RWPE1 (cell line): ENCODE results near the gene GOLGA2.

Experiments
- CTCF ChIA-PET: fragments of 350-600 bp; sonication (Branson Sonifier 250); formaldehyde crosslinking; extraction: SDS; loops from one replicate; lab custom pipeline; 2021; lab: Yijun Ruan, JAX
- POLR2A ChIA-PET: fragments of 400-600 bp; formaldehyde crosslinking; extraction: SDS; loops from one replicate; lab custom pipeline; 2020; ENCODE audit warnings: antibody characterized with exemption; ENCODE audit not compliant: low non-redundant PET; lab: Yijun Ruan, JAX
- DNase-seq: peaks from one replicate; pipeline ENCODE4 v3.0.0; 2012; ENCODE audit warnings: low spot score
- H3K27ac ChIP-seq: fragments of 450-650 bp; 2 replicates; pipeline ENCODE4 v1.5.1; 2017
- TF ChIP-seq, protein P1 (sequence below): fragments of 450-650 bp; conservative IDR thresholded peaks from 2 replicates; pipeline ENCODE4 v1.5.1; 2017; ENCODE audit warnings: low read depth, mild to moderate bottlenecking

The GOLGA2 gene

DNA sequence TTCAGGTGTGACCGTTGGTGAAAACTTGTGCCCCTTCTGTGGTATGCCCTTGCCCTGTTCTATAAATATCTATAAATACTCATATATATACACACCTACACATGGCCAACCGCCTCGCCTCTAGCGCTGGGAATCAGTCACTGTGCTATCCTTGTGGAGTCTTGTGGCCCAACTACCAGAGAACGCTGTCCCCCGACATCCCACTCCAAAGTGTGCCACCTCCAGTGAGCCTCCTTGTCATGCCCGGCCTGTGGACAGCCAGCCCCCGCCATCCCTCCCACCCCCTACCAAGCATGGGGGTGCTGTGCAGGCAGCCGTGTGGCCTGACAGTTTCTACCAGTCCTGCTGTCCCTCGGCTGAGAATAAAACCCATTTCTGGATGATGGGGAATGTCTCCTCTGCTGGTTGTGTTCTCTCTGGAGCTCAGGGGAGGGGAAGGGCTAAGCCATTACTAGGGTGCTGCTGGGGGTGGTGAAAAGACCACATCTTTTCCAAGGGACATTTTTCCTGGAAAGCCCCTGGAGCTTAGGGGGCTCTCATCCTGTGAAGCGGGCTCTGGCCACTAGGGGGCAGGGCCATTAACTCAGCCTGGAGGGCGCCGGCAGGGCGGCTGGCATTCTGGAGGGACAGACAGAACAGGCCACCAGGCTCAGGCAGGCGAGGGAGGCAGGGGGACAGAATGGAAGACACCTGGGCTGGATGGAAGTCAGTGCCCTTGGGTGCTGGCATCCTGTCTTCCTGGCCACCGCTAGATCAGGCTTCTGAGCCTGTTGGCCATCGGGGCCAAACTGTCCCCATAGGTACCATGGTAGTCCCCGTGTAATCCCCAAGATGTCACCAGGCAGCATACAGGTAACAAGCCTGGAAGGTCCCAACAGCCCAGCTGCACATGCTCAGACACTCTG lies 20.7 kb downstream of the GOLGA2 start:
- CTCF ChIA-PET = interaction anchor here (0.6 to 3.6 kb wide), 12 partner anchors 8 to 1626 kb away, joined by 3 to 18 read pairs (median 4); no protein-coding TSS in a partner anchor
- peak; percentile 76 for DNase-seq
- POLR2A ChIA-PET = no interaction called here
- H3K27ac ChIP-seq = peak overlapping the region; percentile 54
- TF ChIP-seq, protein P1, sequence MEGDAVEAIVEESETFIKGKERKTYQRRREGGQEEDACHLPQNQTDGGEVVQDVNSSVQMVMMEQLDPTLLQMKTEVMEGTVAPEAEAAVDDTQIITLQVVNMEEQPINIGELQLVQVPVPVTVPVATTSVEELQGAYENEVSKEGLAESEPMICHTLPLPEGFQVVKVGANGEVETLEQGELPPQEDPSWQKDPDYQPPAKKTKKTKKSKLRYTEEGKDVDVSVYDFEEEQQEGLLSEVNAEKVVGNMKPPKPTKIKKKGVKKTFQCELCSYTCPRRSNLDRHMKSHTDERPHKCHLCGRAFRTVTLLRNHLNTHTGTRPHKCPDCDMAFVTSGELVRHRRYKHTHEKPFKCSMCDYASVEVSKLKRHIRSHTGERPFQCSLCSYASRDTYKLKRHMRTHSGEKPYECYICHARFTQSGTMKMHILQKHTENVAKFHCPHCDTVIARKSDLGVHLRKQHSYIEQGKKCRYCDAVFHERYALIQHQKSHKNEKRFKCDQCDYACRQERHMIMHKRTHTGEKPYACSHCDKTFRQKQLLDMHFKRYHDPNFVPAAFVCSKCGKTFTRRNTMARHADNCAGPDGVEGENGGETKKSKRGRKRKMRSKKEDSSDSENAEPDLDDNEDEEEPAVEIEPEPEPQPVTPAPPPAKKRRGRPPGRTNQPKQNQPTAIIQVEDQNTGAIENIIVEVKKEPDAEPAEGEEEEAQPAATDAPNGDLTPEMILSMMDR = peak; percentile 98

DNA sequence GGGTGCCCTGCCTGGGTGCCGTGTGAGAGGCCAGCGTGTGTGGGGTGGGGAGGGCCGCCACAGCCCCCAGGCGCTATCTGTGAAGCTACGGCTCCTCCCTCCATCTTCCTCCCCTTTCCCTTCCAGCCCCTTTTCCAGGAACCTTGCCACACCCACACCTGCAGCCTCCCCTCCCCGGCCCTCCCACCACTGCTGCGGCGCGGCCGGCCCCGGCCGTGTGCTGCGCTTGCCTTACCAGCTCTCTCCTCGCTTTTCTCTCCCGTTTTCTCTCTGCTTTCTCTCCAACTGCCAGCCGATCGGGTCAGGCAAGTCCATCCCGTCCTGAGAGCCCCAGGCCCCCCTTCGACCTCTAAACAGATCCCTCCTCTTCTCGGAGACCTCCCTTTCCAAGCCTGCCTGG lies 21.4 kb downstream of the GOLGA2 start:
- H3K27ac ChIP-seq = peak overlapping the region; percentile 54
- TF ChIP-seq, protein P1 = no peak
- ChIA-PET POLR2A (no interaction called here), CTCF (interaction anchor here (0.8 to 3.6 kb wide), 5 partner anchors 9 to 150 kb away, joined by 3 to 18 read pairs (median 5); no protein-coding TSS in a partner anchor)
- no peak for DNase-seq

DNA sequence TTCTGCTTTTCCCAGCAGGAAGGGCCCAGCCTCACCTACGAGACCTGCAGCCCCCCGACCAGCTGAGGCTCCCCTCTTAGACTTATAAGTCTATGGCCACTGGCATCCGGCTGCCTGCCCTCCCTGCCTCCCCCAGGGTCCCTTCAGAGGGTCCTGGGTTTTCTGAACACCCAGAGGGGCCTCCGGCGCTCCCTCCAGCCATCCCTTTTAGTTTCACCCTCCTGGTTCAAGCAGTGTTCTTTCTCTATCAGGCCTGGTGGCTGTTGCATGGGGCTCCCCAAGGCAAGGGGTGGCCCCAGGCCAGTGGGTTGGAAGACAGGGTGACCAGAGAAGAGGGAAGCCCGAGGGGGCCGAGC lies 21.8 kb downstream of the GOLGA2 start:
- DNase-seq = no peak
- ChIA-PET CTCF (interaction anchor here (0.9 to 3.6 kb wide), 4 partner anchors 9 to 108 kb away, joined by 3 to 18 read pairs (median 4); no protein-coding TSS in a partner anchor), POLR2A (no interaction called here)
- TF ChIP-seq, protein P1 = no peak
- peak overlapping the region; percentile 54 for H3K27ac ChIP-seq

DNA sequence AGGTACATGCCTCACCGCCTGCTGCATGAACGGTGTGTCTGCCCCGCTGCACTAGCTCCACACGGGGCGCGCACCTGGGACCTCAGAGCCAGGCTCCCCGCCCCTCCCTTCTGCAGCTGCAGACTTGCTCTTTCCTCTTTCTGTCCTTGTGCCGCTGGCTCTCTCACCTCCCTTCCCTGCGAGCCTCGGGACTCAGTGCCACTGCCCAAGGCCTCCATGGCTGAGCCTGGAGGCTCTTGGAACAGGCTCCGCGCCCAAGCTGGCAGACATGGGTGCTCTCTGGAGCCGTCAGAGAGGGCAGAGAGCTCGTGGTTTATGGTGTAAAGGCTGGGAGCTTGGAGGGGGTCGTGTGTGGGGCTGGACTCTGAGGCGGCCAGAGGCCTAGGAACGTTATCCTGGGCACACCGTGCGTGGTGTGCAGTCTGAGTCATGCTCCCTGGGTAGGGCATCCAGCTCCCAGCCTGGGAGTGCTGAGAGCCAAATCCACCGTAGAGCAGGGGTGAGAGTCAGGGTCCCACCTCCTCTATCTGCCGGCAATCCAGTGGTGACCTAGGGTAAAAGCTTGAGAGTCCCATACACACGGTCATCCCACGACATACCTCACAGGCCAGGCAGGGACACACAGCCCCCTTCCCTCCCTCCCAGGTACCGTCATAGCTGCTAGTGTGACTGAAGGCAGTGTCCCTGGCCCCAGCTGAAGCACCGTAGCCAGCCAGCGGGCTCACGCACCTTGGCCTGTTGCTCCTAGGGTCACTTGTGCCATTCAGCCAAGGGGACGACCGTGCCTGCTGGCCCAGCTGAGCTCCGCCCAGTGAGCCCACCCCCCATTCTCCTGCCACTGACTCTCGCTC lies 22.4 kb downstream of the GOLGA2 start:
- no peak for DNase-seq
- CTCF ChIA-PET = interaction anchor here (0.6 to 3.6 kb wide), 7 partner anchors 10 to 1912 kb away, joined by 3 to 18 read pairs (median 4); no protein-coding TSS in a partner anchor
- peak overlapping the region; percentile 54 for H3K27ac ChIP-seq
- TF ChIP-seq, protein P1 = no peak
- POLR2A ChIA-PET = no interaction called here

DNA sequence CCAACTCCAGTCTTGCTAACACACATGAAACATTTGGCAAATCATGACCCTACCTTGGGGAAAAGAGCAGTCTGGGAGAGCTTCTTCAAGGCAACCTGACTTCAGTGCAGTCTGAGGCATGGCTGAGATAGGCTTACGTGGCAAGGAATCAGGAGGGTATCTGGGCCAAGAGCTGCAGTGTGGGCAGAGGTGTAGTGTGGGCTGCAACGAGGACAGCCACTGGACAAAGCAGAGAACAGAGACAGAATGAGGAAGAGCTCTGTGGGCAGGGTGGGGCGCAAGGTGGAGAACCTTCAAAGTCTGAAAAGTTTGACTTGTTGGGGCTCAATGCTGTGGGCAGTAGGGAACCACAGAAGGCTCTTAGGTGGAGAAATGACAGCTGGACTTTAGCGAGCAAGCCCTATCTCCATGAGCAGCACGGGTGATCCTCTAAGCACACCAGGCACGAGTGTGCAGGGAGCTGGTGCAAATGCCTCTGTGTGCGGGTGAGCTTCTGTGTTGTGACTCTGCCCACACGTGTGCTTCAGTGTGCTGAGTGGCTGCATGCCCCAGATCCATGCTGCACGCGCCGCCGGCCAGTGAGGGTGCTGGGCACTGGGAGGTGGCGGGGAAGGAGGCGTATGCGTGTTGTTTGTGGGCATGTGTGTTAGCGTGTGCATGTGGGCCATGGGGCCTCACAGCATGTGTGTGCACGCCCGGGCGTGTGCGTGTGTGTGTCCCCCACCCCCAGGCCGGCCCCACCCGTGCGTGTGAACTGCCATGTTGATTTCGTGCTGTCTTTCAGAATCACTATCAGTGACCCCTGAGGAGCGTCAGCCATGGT lies 23.3 kb downstream of the GOLGA2 start:
- H3K27ac ChIP-seq = peak overlapping the region; percentile 54
- CTCF ChIA-PET = interaction anchor here (0.5 to 3.6 kb wide), 6 partner anchors 11 to 317 kb away, joined by 3 to 18 read pairs (median 4); no protein-coding TSS in a partner anchor
- DNase-seq = no peak
- TF ChIP-seq, protein P1 = no peak
- POLR2A ChIA-PET = interaction anchor here (0.5 kb wide), 1 partner anchor 126 kb away, joined by 3 read pairs; no protein-coding TSS in a partner anchor
